Neural cell (in vitro differentiated cells): ENCODE data around the gene DBX1. TPM values are rescaled to one million over a fixed set of nuclear protein-coding genes. Genes with fewer than 3 reads are reported as not detected.
"Not testable (repeated sequence)": the region's sequence is repeated elsewhere in the genome, so short reads cannot be mapped to it uniquely, and the experiment has no call there.

ENCODE experiments used
- H2AFZ ChIP-seq: fragments of 200-600, 300-800 bp; sonication (generic), shearing (Covaris generic); 2 replicates; pipeline ENCODE4 v1.6.0; 2014; ENCODE audit warnings: low read depth, mild to moderate bottlenecking, antibody characterized with exemption, low read length, moderate library complexity
- H3F3A ChIP-seq: fragments of 200-600 bp; shearing (Covaris generic); 2 replicates; pipeline ENCODE4 v1.6.1; 2016; ENCODE audit warnings: mild to moderate bottlenecking, moderate library complexity, mixed read lengths, antibody characterized with exemption, low read length; ENCODE audit not compliant: insufficient read depth, poor library complexity, severe bottlenecking
- H3K27ac ChIP-seq: fragments of 200-600, 300-800 bp; sonication (generic), shearing (Covaris generic); 2 replicates; pipeline ENCODE4 v1.5.1; 2014; ENCODE audit warnings: mild to moderate bottlenecking, low read length, moderate library complexity
- H3K27me3 ChIP-seq: fragments of 300-800, 200-600 bp; sonication (generic), shearing (Covaris generic); 2 replicates; pipeline ENCODE4 v1.6.0; 2014; ENCODE audit warnings: mild to moderate bottlenecking, low read depth, low read length, moderate library complexity; ENCODE audit not compliant: insufficient read depth
- H3K36me3 ChIP-seq: fragments of 300-800, 200-600 bp; sonication (generic), shearing (Covaris generic); 2 replicates; pipeline ENCODE4 v1.5.1; 2014; ENCODE audit warnings: mild to moderate bottlenecking, antibody characterized with exemption, low read length, moderate library complexity; ENCODE audit not compliant: insufficient read depth
- H3K4me2 ChIP-seq: fragments of 300-800, 200-600 bp; sonication (generic), shearing (Covaris generic); 2 replicates; pipeline ENCODE4 v1.6.0; 2014; ENCODE audit warnings: mild to moderate bottlenecking, low read length
- H3K4me3 ChIP-seq: fragments of 300-800, 200-600 bp; sonication (generic), shearing (Covaris generic); 2 replicates; pipeline ENCODE4 v1.5.1; 2014; ENCODE audit warnings: mild to moderate bottlenecking, low read length, moderate library complexity
- H3K79me2 ChIP-seq: fragments of 200-600 bp; shearing (Covaris generic); replicated peaks from 2 replicates; pipeline ENCODE4 v1.6.0; 2014; ENCODE audit warnings: mild to moderate bottlenecking, low read length, moderate library complexity; ENCODE audit not compliant: insufficient read depth
- H3K9ac ChIP-seq: fragments of 300-800, 200-600 bp; sonication (generic), shearing (Covaris generic); 2 replicates; pipeline ENCODE4 v1.6.1; 2016; ENCODE audit warnings: mild to moderate bottlenecking, low read length, mixed read lengths
- H3K9me2 ChIP-seq: fragments of 200-600 bp; shearing (Covaris generic); 2 replicates; pipeline ENCODE4 v1.6.1; 2016; ENCODE audit warnings: mild to moderate bottlenecking, low read length, mixed read lengths; ENCODE audit not compliant: insufficient read depth
- H3K9me3 ChIP-seq: fragments of 200-600, 300-800 bp; sonication (generic), shearing (Covaris generic); 2 replicates; pipeline ENCODE4 v1.6.1; 2016; ENCODE audit warnings: mild to moderate bottlenecking, mixed run types, low read length, moderate library complexity, mixed read lengths
- H4K20me1 ChIP-seq: fragments of 200-600 bp; shearing (Covaris generic); 2 replicates; pipeline ENCODE4 v1.6.1; 2016; ENCODE audit warnings: mild to moderate bottlenecking, mixed run types; ENCODE audit not compliant: insufficient read depth
- CTCF ChIP-seq: fragments of 450-650 bp; IDR thresholded peaks from 2 replicates; pipeline ENCODE4 v1.5.1; 2014; ENCODE audit warnings: antibody characterized with exemption, mild to moderate bottlenecking, moderate library complexity; ENCODE audit not compliant: poor library complexity, severe bottlenecking
- EP300 ChIP-seq: fragments of 450-650 bp; conservative IDR thresholded peaks from 2 replicates; pipeline ENCODE4 v1.6.1; 2014; ENCODE audit warnings: antibody characterized with exemption, mild to moderate bottlenecking, moderate library complexity; ENCODE audit not compliant: poor library complexity, severe bottlenecking
- MXI1 ChIP-seq: fragments of 450-650 bp; conservative IDR thresholded peaks from 2 replicates; pipeline ENCODE4 v1.6.1; 2014; ENCODE audit warnings: antibody characterized with exemption, mild to moderate bottlenecking; ENCODE audit not compliant: poor library complexity, severe bottlenecking
- POLR2AphosphoS5 ChIP-seq: IDR thresholded peaks from 2 replicates; pipeline ENCODE4 v1.6.1; 2012
- RAD21 ChIP-seq: fragments of 450-650 bp; conservative IDR thresholded peaks from 2 replicates; pipeline ENCODE4 v1.6.1; 2014; ENCODE audit warnings: antibody characterized with exemption, mild to moderate bottlenecking, moderate library complexity
- REST ChIP-seq: IDR thresholded peaks from 2 replicates; pipeline ENCODE4 v1.6.1; 2012; ENCODE audit warnings: borderline replicate concordance
- SMC3 ChIP-seq: fragments of 450-650 bp; conservative IDR thresholded peaks from 2 replicates; pipeline ENCODE4 v1.6.1; 2014; ENCODE audit warnings: antibody characterized with exemption, mild to moderate bottlenecking, moderate library complexity; ENCODE audit not compliant: poor library complexity
- TAF1 ChIP-seq: IDR thresholded peaks from 2 replicates; pipeline ENCODE4 v1.6.1; 2012; ENCODE audit warnings: low read depth
- polyA plus RNA-seq: library from polyadenylated mRNA; depleted of rRNA; stranded (reverse); fragments of >200 nt; gene quantifications from 2 replicates; pipeline ENCODE4 v1.2.3, GENCODE V29; 2014

Gene DBX1
- polyA plus RNA-seq, 1 donor from 2014 or later, result not detected

GRCh38 chr11:20201231-20201630, 41.0 kb upstream of the DBX1 start:
- H3K79me2 ChIP-seq, result no peaks in the 10 kb centered on the region
- no peaks in the 10 kb centered on the region for H3F3A ChIP-seq
- no peak overlapping the region for H2AFZ ChIP-seq
- H3K9me2 ChIP-seq, result no peaks in the 10 kb centered on the region
- no peak overlapping the region for H3K4me2 ChIP-seq
- H3K9me3 ChIP-seq, result no peaks in the 10 kb centered on the region
- H3K36me3 ChIP-seq, result no peaks in the 10 kb centered on the region
- H3K9ac ChIP-seq, result no peak overlapping the region
- no peaks in the 10 kb centered on the region for H3K27me3 ChIP-seq
- H4K20me1 ChIP-seq, result no peaks in the 10 kb centered on the region
- TF ChIP-seq TAF1 (no peak), RAD21 (no peak), POLR2AphosphoS5 (no peak), EP300 (no peak), CTCF (no peak), REST (no peak), SMC3 (no peak)
- no peak overlapping the region for H3K27ac ChIP-seq
- H3K4me3 ChIP-seq, result no peak overlapping the region

GRCh38 chr11:20200331-20200955, 40.2 kb upstream of the DBX1 start:
- H3K27ac ChIP-seq, H3K79me2 ChIP-seq, H3K36me3 ChIP-seq, H4K20me1 ChIP-seq, H2AFZ ChIP-seq, H3K9me2 ChIP-seq, H3K4me3 ChIP-seq, H3K9me3 ChIP-seq, H3K27me3 ChIP-seq, H3K9ac ChIP-seq, H3F3A ChIP-seq, H3K4me2 ChIP-seq: not testable (repeated sequence)

- Histone ChIP-seq H3K27me3 (no peaks in the 10 kb centered on the region), H3K79me2 (no peaks in the 10 kb centered on the region), H3K4me2 (no peak overlapping the region), H3K9me2 (no peaks in the 10 kb centered on the region), H3K27ac (no peak overlapping the region), H3K4me3 (no peak overlapping the region), H4K20me1 (no peaks in the 10 kb centered on the region), H3F3A (no peaks in the 10 kb centered on the region), H3K9ac (no peak overlapping the region), H3K9me3 (no peaks in the 10 kb centered on the region), H2AFZ (no peak overlapping the region), H3K36me3 (no peaks in the 10 kb centered on the region)
- TF ChIP-seq MXI1 (no peak), RAD21 (no peak), EP300 (no peak), TAF1 (no peak), REST (no peak), SMC3 (no peak), POLR2AphosphoS5 (no peak)
Observed at GRCh38 chr11:20197881-20198280, 37.6 kb upstream of the DBX1 start.
